Endothelial cell of umbilical vein (primary cell): ENCODE results near the gene SPRED1. TPM values are rescaled to one million over a fixed set of nuclear protein-coding genes. Genes with fewer than 3 reads are reported as not detected.

Experiments used
- BruUV-seq: library from RNA; stranded (reverse); fragments of 400-500 nt; replicated peaks from 2 replicates; lab custom pipeline; 2021; lab: Mats Ljungman, UMichigan
- CTCF ChIA-PET: fragments of 300-600, 350-600 bp; sonication (Branson Sonifier 250); formaldehyde crosslinking; loops from one replicate; lab custom pipeline; 2021; ENCODE audit warnings: antibody characterized with exemption, inconsistent platforms; lab: Charles Lee
- POLR2A ChIA-PET: fragments of 300-600, 350-600 bp; sonication (Branson Sonifier 250); formaldehyde crosslinking; loops from one replicate; lab custom pipeline; 2021; ENCODE audit warnings: antibody characterized with exemption, inconsistent platforms; lab: Charles Lee
- DNase-seq: peaks from one replicate; pipeline ENCODE4 v3.0.0-alpha.2; 2011; ENCODE audit warnings: low read depth, low spot score
- FAIRE-seq: peaks from 2 replicates; lab custom pipeline; 2011; peaks lifted over from hg19 to GRCh38; lab: Jason Lieb, UNC
- H2AFZ ChIP-seq: 2 replicates; pipeline ENCODE4 v1.6.0; 2012; ENCODE audit warnings: low read depth, low read length, control low read depth, inconsistent platforms
- H3K27ac ChIP-seq: 2 replicates; pipeline ENCODE4 v1.5.1; 2011; ENCODE audit warnings: low read depth, mild to moderate bottlenecking, control low read depth, low read length, moderate library complexity; ENCODE audit not compliant: insufficient read depth
- H3K27me3 ChIP-seq, 2 experiments: 2 replicates each; pipeline versions ENCODE4 v1.6.0 to v1.6.1; 2011; ENCODE audit warnings: low read length in 2 of 2, mixed read lengths in 1 of 2; ENCODE audit not compliant: control insufficient read depth in 2 of 2, insufficient read depth in 2 of 2
- H3K36me3 ChIP-seq, 2 experiments: 2 replicates in 1 of 2; 3 replicates in 1 of 2; pipeline ENCODE4 v1.5.1; 2011; ENCODE audit warnings: low read length in 2 of 2, mild to moderate bottlenecking in 1 of 2, moderate library complexity in 1 of 2; ENCODE audit not compliant: control insufficient read depth in 2 of 2, insufficient read depth in 2 of 2; ENCODE audit errors: extremely low read depth in 1 of 2
- H3K4me1 ChIP-seq: 3 replicates; pipeline ENCODE4 v1.5.1; 2011; ENCODE audit warnings: mild to moderate bottlenecking, low read length; ENCODE audit not compliant: control insufficient read depth, insufficient read depth; ENCODE audit errors: extremely low read depth
- H3K4me2 ChIP-seq: 2 replicates; pipeline ENCODE4 v1.6.1; 2011; ENCODE audit warnings: low read length, control low read depth, mixed read lengths; ENCODE audit not compliant: insufficient read depth
- H3K4me3 ChIP-seq, 3 experiments: fragments of 200-600 bp in 1 of 3; sonication (generic), shearing (Covaris generic) in 1 of 3; replicated peaks in 1 of 3; 2 replicates each; pipeline ENCODE4 v1.5.1; 2011 to 2016; ENCODE audit warnings: control low read depth in 3 of 3, low read length in 3 of 3, mild to moderate bottlenecking in 2 of 3, inconsistent platforms in 1 of 3, low read depth in 1 of 3, moderate library complexity in 1 of 3; ENCODE audit not compliant: insufficient read depth in 1 of 3
- H3K79me2 ChIP-seq: 2 replicates; pipeline ENCODE4 v1.6.0; 2012; ENCODE audit warnings: low read length, inconsistent platforms; ENCODE audit not compliant: control insufficient read depth, insufficient read depth
- H3K9ac ChIP-seq: replicated peaks from 2 replicates; pipeline ENCODE3; 2011; ENCODE audit warnings: low read length, control low read depth; ENCODE audit not compliant: insufficient read depth; ENCODE audit errors: extremely low read depth
- H3K9me1 ChIP-seq: replicated peaks from 3 replicates; pipeline ENCODE4 v1.6.0; 2011; ENCODE audit warnings: mild to moderate bottlenecking, low read length; ENCODE audit not compliant: control insufficient read depth, insufficient read depth; ENCODE audit errors: extremely low read depth
- H3K9me3 ChIP-seq: replicated peaks from 2 replicates; pipeline ENCODE4 v1.5.1; 2012; ENCODE audit warnings: low read length, inconsistent platforms; ENCODE audit not compliant: control insufficient read depth, insufficient read depth
- H4K20me1 ChIP-seq: replicated peaks from 2 replicates; pipeline ENCODE3; 2011; ENCODE audit warnings: mild to moderate bottlenecking, low read length; ENCODE audit not compliant: control insufficient read depth, insufficient read depth; ENCODE audit errors: extremely low read depth
- CTCF ChIP-seq, 2 donors: IDR thresholded peaks; 1 replicate in 1 of 2; 2 replicates in 1 of 2; pipeline ENCODE4 v1.5.1; 2011; ENCODE audit warnings: low read length in 2 of 2, mild to moderate bottlenecking in 2 of 2, moderate library complexity in 2 of 2, control low read depth in 1 of 2, inconsistent platforms in 1 of 2, low read depth in 1 of 2; ENCODE audit not compliant: insufficient read depth in 1 of 2; ENCODE audit errors: extremely low read depth in 1 of 2
- EZH2 ChIP-seq: IDR thresholded peaks from 2 replicates; pipeline ENCODE4 v1.6.1; 2012; ENCODE audit warnings: borderline replicate concordance, low read depth, mild to moderate bottlenecking, moderate library complexity, low read length, inconsistent platforms; ENCODE audit not compliant: severe bottlenecking
- FOS ChIP-seq: IDR thresholded peaks from 2 replicates; pipeline ENCODE4 v1.6.1; 2011; ENCODE audit warnings: mild to moderate bottlenecking, low read length, moderate library complexity, borderline replicate concordance; ENCODE audit not compliant: insufficient read depth
- GATA2 ChIP-seq: IDR thresholded peaks from 2 replicates; pipeline ENCODE4 v1.7.0; 2011; ENCODE audit warnings: low read depth, mild to moderate bottlenecking, moderate library complexity, mixed read lengths, low read length; ENCODE audit not compliant: insufficient read length, insufficient read depth
- JUN ChIP-seq: IDR thresholded peaks from 2 replicates; pipeline ENCODE4 v1.6.1; 2011; ENCODE audit warnings: borderline replicate concordance, low read depth; ENCODE audit not compliant: insufficient read length, insufficient read depth
- MAX ChIP-seq: IDR thresholded peaks from 2 replicates; pipeline ENCODE4 v1.6.1; 2011; ENCODE audit not compliant: insufficient read depth, insufficient read length
- MYC ChIP-seq: IDR thresholded peaks from one replicate; pipeline ENCODE4 v1.6.1; 2011; ENCODE audit warnings: mild to moderate bottlenecking, low read depth, low read length
- POLR2A ChIP-seq: IDR thresholded peaks from 2 replicates; pipeline ENCODE4 v1.6.1; 2012; ENCODE audit warnings: low read depth, mild to moderate bottlenecking, control low read depth, low read length
- dilution Hi-C: fragments of 300-500 bp; cut with MboI; formaldehyde crosslinking; loops from one replicate; pipeline ENCODE4 v1.15.0; 2019; ENCODE audit warnings: low sequenced_read_pairs; ENCODE audit not compliant: extremely low pct_ligation_motif_present
- intact Hi-C: fragments of 100-400 bp; cut with micrococcal nuclease; formaldehyde crosslinking; loops from one replicate; pipeline ENCODE4 v1.10.0; 2022
- polyA plus RNA-seq, 4 experiments: library from polyadenylated mRNA; depleted of rRNA in 3 of 4; stranded (reverse) in 3 of 4; unstranded in 1 of 4; fragments of >200 nt; gene quantifications; 2 replicates each; pipeline versions ENCODE4 v1.2.1 to v1.2.3, GENCODE V29; 2011 to 2012; ENCODE audit warnings: missing spikeins in 1 of 4
- total RNA-seq: library from RNA; stranded (reverse); gene quantifications from 2 replicates; pipeline ENCODE4 v1.2.3, GENCODE V29; 2021

SPRED1 gene
- total and polyA plus RNA-seq, 2 donors (not counting 3 experiments of a cell fraction or from before 2014, with no cell fraction given) = 1.3 to 10.7 TPM

GRCh38 chr15:38225381-38225780 lies 27.3 kb upstream of the SPRED1 start:
- Histone ChIP-seq H3K27me3 (peaks cover 0 to 2% of the 10 kb centered on the region in 2 experiments), H3K9me1 (no peaks in the 10 kb centered on the region), H3K27ac (no peak overlapping the region), H3K4me2 (no peak overlapping the region), H3K79me2 (no peaks in the 10 kb centered on the region), H4K20me1 (no peaks in the 10 kb centered on the region), H2AFZ (no peak overlapping the region), H3K36me3 (no peaks in the 10 kb centered on the region), H3K4me1 (peaks cover 6% of the 10 kb centered on the region), H3K9ac (no peak overlapping the region), H3K4me3 (no peak overlapping the region), H3K9me3 (no peaks in the 10 kb centered on the region)
- DNase-seq = no peak
- CTCF ChIA-PET = interaction anchor here (1.2 to 1.4 kb wide), 2 partner anchors 9 to 215 kb away, joined by 3 to 4 read pairs; no protein-coding TSS in a partner anchor
- POLR2A ChIA-PET = no interaction called here
- dilution Hi-C loops = no loop called here
- TF ChIP-seq GATA2 = no peak
- no peak for TF ChIP-seq CTCF (IDR thresholded peaks at IDR 0.05; ENCODE audit: extremely low read depth in 1 of 2, insufficient read depth in 1 of 2, low read depth in 1 of 2, low read length in 2 of 2)
- TF ChIP-seq JUN = no peak
- TF ChIP-seq MYC = no peak
- no peak for TF ChIP-seq POLR2A
- no peak for TF ChIP-seq EZH2
- TF ChIP-seq MAX = no peak
- no peak for TF ChIP-seq FOS
- no TSS peak for BruUV-seq
- FAIRE-seq = no peak
- intact Hi-C loops = no loop called here
